Mesodermal cell (in vitro differentiated cells): ENCODE results near the gene GLDC.
"Not testable (repeated sequence)": the region's sequence is repeated elsewhere in the genome, so short reads cannot be mapped to it uniquely, and the experiment has no call there.

Experiments
- H3K27ac ChIP-seq: 2 replicates; pipeline ENCODE4 v1.7.0; 2013; ENCODE audit warnings: mild to moderate bottlenecking, low read depth, low read length, moderate library complexity; ENCODE audit not compliant: severe bottlenecking
- H3K36me3 ChIP-seq: 2 replicates; pipeline ENCODE4 v1.7.1; 2013; ENCODE audit warnings: mild to moderate bottlenecking, low read length, moderate library complexity; ENCODE audit not compliant: control insufficient read depth, insufficient read depth
- H3K4me1 ChIP-seq: one replicate; pipeline ENCODE4 v1.7.1; 2013; ENCODE audit warnings: mild to moderate bottlenecking, low read length; ENCODE audit not compliant: insufficient read depth, control insufficient read depth, poor library complexity, severe bottlenecking
- H3K4me3 ChIP-seq: 2 replicates; pipeline ENCODE4 v1.7.0; 2013; ENCODE audit warnings: low read length, control low read depth, mild to moderate bottlenecking; ENCODE audit not compliant: insufficient read depth, poor library complexity, severe bottlenecking; ENCODE audit errors: extremely low read depth
- H3K9me3 ChIP-seq: 2 replicates; pipeline ENCODE4 v1.7.1; 2013; ENCODE audit warnings: mild to moderate bottlenecking, low read length, moderate library complexity; ENCODE audit not compliant: control insufficient read depth
- WGBS, 2 experiments: methylation state at CpG; one replicate each; pipeline ENCODE4 v1.1.5; 2013; ENCODE audit warnings: missing lambda C conversion rate in 2 of 2; ENCODE audit not compliant: insufficient coverage in 2 of 2; 5-methylcytosine and 5-hydroxymethylcytosine counted together

Gene GLDC

DNA sequence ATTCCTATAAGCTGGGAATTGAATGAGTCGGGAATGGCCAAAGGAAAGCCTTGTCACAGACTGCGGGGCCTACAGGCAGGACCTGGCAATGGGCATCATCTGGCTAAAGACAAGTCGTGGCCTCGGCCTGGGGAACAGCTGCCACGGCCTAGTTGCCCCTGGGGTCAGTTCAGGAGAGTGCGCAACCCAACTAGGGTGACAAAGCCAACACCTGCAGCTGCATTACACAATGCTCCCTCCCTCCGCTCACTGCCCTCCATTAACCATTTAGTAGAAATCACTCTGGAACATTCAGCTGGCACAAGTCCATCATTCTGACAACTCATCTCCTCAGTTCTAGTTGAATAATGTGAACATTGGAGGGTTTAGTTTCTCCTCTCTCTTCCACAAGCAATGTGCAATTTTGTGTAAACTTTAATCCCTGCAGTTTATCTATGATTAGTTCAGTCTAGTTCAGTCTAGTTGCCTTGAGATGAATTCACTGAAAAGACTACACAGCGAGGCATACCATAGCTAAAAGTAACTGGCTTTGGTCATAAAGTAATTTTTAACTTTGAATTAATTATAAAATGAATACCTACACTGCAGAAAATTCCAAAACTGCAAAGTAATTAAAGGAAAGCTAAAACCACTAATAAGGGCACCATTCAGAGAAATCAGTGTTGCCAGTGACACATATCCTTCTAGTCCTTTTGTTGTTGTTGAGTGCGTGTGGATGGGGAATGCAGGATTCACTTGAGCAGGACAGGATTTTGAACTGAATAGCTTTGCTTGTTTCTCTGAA, 5.1 kb downstream of the GLDC start:
- H3K4me1 ChIP-seq: no peaks in the 10 kb centered on the region
- no peaks in the 10 kb centered on the region for H3K9me3 ChIP-seq
- 83 to 92% methylated on average over 6 to 8 of the region's 9 CpGs for WGBS, 2 experiments
- no peak overlapping the region for H3K4me3 ChIP-seq
- H3K36me3 ChIP-seq: no peaks in the 10 kb centered on the region
- H3K27ac ChIP-seq: no peak overlapping the region

DNA sequence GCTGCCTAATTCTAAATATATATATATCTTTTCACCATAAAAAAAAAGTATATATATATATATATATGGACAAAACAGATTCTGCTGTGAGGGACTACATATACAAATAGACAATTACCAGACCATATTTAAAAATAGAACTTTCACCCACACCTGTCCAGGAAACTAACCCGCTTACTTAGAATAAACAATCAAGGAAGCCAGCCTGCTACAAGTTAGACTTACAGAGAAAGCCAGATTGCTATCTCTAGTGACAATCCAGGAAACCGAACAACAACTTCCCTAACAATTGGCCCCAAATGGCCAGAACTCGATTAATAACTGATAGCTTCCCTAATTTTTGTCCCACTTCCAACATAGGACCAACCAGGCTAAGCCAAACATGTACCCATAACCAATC, 5.9 kb downstream of the GLDC start:
- Histone ChIP-seq H3K4me1 (no peaks in the 10 kb centered on the region), H3K27ac (no peak overlapping the region), H3K9me3 (no peaks in the 10 kb centered on the region), H3K36me3 (no peaks in the 10 kb centered on the region), H3K4me3 (no peak overlapping the region)
- whole genome bisulfite sequencing, 2 experiments: 90 to 92% methylated on average over 3 of the region's 3 CpGs

DNA sequence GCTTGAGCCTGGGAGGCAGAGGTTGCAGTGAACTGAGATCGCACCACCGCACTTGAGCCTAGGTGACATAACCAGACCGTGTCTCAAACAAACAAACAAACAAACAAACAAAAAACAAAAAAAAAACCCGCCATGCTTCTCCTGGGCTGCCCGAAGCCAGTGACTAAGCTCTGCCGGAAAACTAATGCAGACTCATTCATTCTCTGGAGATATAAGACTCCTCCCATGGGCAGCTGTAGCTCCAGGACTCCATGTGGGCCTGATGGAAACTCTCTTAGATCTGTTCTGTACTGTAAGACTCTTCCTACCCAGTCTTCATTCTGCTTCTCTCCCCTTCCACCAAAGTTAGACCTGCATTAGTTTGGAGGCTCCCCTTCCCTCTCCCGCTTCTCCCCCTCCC, 11.1 kb downstream of the GLDC start:
- Histone ChIP-seq H3K4me1 (no peaks in the 10 kb centered on the region), H3K9me3 (no peaks in the 10 kb centered on the region), H3K27ac (no peak overlapping the region), H3K36me3 (no peaks in the 10 kb centered on the region), H3K4me3 (no peak overlapping the region)
- 91 to 95% methylated on average over 4 of the region's 7 CpGs for WGBS, 2 experiments

DNA sequence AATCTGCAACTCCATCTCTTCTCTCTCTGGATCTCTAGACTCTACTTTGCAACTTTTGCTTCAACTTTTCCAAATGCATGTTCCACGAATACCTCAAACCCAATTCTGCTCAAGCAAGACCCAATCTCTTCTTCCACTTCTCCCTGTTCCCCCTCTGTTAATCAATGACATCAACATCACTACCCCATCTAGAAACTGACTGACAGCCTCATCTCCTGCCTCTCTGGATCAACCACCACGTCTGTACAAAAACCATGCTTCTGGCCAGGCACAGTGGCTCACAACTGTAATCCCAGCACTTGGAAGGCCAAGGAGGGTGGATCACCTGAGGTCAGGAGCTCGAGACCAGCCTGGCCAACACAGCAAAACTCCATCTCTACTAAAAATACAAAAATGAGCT, 12.2 kb downstream of the GLDC start:
- H3K4me1 ChIP-seq: no peaks in the 10 kb centered on the region
- no peak overlapping the region for H3K27ac ChIP-seq
- H3K36me3 ChIP-seq: no peaks in the 10 kb centered on the region
- no peak overlapping the region for H3K4me3 ChIP-seq
- H3K9me3 ChIP-seq: no peaks in the 10 kb centered on the region
- 77 to 78% methylated on average over 2 of the region's 3 CpGs for WGBS, 2 experiments

DNA sequence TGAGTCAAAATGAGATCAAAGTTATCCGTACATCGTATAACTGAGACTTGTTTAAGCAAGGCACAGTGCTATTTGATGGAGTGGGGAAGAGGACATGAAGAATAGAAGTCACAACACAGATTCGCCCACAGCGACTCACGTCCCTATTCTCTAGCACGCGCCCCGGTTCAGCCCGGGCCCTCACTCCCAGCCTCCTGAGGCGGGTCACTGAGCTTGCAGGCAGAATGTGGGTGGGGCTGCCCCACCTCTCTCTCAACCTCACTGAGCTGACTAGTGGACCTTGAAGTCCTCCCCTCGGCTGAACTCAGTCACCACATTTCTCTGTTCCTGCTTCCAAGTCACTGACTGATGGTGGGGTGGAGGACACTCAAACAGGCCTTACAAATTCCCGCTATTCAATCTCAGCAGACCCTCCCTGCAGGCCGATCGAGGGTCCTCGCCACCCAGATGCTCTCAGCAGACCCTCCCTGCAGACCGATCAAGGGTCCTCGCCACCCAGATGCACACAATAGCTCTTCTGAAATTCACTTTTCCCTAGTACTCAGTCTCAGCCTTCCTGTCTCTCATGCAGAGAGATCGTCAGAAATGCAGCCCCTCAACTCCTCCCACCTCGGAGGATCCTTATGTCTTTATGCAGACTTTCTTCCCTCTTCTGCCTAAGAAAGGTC, 12.9 kb downstream of the GLDC start:
- Histone ChIP-seq H3K4me3 (no peak overlapping the region), H3K27ac (no peak overlapping the region), H3K9me3 (no peaks in the 10 kb centered on the region), H3K36me3 (no peaks in the 10 kb centered on the region), H3K4me1 (no peaks in the 10 kb centered on the region)
- WGBS, 2 experiments: 50 to 57% methylated on average over 8 to 14 of the region's 19 CpGs

DNA sequence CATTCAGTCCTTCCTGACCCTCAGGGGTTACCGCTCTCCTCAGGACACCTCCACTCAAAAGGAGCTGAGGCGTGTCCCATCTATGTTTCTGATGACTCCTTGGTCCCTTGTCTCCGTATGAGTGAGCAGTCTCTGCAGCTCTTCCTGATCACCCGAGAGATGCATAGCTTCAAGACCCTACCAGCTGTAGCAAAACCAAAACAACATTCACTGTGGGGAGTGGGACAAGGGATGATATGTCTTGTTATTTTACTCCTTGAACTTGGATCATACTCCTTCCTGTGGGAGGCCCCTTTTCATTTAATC, 14.4 kb downstream of the GLDC start:
- no peak overlapping the region for H3K4me3 ChIP-seq
- no peaks in the 10 kb centered on the region for H3K36me3 ChIP-seq
- no peaks in the 10 kb centered on the region for H3K9me3 ChIP-seq
- no peaks in the 10 kb centered on the region for H3K4me1 ChIP-seq
- H3K27ac ChIP-seq: no peak overlapping the region
- WGBS, 2 experiments: 73 to 78% methylated on average over 2 of the region's 4 CpGs

DNA sequence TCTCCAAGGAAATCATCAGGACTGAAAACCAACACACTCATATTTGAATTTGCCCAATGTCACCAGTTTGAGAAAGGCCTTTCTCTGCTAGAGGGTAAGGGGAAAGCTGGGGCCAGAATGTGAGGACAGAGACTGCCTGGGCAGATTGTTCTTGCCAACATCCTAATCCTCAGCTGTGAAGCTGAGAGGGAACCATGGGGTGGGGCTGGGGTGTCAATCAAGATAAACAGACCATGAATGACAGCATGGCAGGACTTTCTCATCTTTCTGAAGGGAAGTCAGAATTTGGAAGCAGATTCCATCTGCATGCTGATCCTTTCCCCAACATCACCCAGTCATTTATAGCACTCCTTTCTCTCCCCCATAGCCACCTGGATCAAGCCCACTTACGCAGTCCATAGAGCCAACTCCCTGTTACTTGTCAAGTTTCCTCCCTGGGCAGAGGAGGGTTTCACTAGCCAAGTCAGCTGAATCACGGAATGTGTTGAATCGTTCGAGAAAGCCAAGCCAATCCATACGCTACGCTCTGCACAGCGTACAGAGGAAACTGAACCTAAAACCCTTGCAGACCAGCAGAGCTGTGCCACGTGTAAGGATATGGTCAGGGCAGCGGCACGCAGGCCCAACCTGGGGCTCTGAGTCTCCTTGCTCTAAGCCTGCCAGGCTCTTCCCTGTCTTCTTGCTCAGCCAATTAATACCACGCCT, 14.9 kb downstream of the GLDC start:
- Histone ChIP-seq H3K4me1 (no peaks in the 10 kb centered on the region), H3K27ac (no peak overlapping the region), H3K9me3 (no peaks in the 10 kb centered on the region), H3K4me3 (no peak overlapping the region), H3K36me3 (no peaks in the 10 kb centered on the region)
- 93% methylated on average over 10 to 11 of the region's 11 CpGs for WGBS, 2 experiments

DNA sequence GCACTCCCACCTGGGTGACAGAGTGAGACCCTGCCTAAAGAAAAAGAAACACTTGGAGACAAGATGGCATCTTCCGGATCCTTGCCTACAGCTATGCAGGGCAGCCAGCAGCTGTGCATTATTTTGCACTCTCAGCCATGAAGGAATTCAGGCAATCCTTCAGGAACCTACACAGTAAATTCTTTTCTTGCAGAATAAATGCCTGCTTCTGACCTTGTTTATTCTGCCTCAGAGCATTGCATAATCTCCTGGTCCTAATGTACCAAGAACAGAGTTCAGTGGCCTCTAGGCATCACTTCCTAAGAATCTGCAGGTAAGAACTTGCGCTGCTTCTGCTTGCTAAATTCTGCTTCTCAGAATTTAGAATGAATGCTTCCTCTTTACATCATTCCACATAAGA, 16.8 kb downstream of the GLDC start:
- 88 to 92% methylated on average over 2 of the region's 2 CpGs for WGBS, 2 experiments
- Histone ChIP-seq H3K4me1 (no peaks in the 10 kb centered on the region), H3K27ac (no peak overlapping the region), H3K36me3 (no peaks in the 10 kb centered on the region), H3K9me3 (no peaks in the 10 kb centered on the region), H3K4me3 (no peak overlapping the region)

DNA sequence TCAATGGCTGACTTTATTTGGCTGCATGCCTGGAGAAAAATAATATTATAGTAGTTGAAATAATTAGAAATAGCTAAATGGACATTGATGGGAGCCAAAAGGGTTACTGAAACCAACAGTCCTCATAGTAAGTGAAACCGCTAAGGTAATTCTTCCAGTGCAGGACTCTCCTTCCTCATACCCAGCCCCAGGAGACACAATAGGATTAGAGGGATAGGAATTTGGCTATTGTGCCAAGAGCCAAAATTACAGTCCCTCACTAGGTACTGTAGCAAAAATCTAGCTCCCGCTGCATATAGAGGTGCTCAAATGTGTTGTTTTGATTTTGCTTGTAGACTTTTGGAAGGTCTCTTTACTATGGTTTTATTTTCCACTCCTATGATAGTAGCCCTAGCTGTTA, 20.2 kb downstream of the GLDC start:
- no CpG with 5 or more reads among the region's 2 CpGs for WGBS, 2 experiments
- Histone ChIP-seq H3K27ac (no peak overlapping the region), H3K36me3 (no peaks in the 10 kb centered on the region), H3K4me3 (no peak overlapping the region), H3K4me1 (no peaks in the 10 kb centered on the region), H3K9me3 (no peaks in the 10 kb centered on the region)

DNA sequence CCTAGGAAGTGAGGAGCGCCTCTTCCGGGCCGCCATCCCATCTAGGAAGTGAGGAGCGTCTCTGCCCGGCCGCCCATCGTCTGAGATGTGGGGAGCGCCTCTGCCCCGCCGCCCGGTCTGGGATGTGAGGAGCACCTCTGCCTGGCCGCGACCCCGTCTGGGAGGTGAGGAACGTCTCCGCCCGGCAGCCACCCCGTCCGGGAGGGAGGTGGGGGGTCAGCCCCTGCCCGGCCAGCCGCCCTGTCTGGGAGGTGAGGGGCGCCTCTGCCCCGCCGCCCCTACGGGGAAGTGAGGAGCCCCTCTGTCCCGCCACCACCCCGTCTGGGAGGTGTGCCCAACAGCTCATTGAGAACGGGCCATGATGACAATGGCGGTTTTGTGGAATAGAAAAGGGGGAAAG, 22.7 kb downstream of the GLDC start:
- not testable (repeated sequence) for H3K4me1 ChIP-seq, H3K9me3 ChIP-seq, H3K4me3 ChIP-seq, H3K36me3 ChIP-seq, H3K27ac ChIP-seq
- 97% methylated on average over 8 of the region's 29 CpGs; no CpG with 5 or more reads in 1 of the 2 experiments for WGBS, 2 experiments

DNA sequence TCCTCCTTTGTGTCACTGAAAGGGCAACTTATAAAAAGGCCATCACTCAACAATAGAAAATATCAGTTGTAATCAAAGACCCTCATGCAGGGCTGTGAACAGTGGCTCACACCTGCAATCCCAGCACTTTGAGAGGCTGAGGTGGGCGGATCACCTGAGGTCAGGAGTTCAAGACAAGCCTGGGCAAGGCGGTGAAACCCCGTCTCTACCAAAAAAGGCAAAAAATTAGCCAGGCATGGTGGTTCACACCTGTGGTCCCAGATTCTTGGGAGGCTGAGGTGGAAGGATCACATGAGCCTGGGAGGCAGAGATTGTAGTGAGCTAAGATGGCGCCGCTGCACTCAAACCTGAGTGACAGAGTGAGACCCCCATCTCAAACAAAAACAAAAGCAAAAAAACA, 24.7 kb downstream of the GLDC start:
- 85 to 92% methylated on average over 3 of the region's 5 CpGs for WGBS, 2 experiments
- Histone ChIP-seq H3K4me3 (no peak overlapping the region), H3K4me1 (no peaks in the 10 kb centered on the region), H3K9me3 (no peaks in the 10 kb centered on the region), H3K27ac (no peak overlapping the region), H3K36me3 (no peaks in the 10 kb centered on the region)
